Activated naive CD4-positive, alpha-beta T cell (primary cell): ENCODE data around the gene PSMB5.
A peak's percentile ranks its signal among the peaks of the same experiment; 100 is the strongest.

Source experiments
- DNase-seq, 4 experiments: peaks; one replicate each; lab custom pipeline; 2025; lab: John Stamatoyannopoulos, UW

PSMB5 gene

DNA sequence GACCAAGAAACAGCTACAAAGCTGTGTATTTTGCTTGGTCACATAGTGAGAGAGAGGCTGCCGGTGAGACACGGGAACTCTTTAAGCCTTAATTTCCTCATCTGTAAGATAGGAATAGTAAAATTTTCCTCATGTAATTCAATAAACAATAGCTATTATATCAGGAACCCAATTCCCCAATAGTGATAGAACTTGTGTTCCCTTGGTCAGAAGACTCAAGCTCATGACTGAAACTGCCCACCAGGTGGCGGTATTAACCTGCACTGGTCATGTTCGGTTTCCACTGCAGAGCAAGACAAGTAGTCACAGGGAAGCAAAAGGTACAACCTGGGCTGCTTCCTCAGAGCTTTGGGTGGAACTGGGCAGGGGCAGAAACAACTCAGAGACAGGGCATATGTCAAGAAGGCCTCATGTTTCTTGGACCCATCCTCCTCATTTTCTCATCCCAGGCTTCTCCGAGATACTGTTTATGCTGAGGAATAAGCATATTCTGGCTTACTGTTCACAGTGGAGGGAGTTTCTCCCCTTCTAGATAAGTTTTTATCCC is 48.1 kb downstream of the PSMB5 start:
- DNase-seq, result peak; percentile 73 to 83 (median 82)

DNA sequence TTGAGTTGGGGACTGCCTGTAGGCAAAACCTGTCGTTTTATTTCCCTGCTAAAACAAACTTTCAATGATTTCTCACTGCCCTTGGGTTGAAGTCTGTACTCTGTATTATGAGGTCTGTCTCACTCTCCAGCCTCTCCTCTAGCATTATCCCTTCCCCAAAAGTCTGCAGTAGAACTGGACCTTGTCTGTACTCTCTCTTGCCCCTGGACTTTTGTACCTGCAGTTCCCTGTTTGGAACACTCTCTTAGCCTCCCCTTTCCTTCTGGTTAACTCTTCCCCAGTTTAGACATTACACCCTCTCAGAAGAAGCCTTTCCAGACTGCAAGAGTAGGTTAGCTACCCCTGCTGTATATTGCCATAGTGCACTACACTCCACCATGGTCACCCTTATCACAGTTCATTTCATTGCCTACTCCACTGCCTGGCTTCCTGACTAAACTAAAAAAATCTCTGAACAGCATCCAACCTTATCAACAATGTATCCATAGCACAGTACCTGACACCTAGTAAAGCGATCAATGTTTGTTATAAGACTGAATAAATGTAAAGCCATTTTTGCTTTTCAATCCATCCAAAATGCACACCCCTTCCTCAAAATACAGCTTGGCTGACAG is 48.7 kb downstream of the PSMB5 start:
- no peak for DNase-seq

DNA sequence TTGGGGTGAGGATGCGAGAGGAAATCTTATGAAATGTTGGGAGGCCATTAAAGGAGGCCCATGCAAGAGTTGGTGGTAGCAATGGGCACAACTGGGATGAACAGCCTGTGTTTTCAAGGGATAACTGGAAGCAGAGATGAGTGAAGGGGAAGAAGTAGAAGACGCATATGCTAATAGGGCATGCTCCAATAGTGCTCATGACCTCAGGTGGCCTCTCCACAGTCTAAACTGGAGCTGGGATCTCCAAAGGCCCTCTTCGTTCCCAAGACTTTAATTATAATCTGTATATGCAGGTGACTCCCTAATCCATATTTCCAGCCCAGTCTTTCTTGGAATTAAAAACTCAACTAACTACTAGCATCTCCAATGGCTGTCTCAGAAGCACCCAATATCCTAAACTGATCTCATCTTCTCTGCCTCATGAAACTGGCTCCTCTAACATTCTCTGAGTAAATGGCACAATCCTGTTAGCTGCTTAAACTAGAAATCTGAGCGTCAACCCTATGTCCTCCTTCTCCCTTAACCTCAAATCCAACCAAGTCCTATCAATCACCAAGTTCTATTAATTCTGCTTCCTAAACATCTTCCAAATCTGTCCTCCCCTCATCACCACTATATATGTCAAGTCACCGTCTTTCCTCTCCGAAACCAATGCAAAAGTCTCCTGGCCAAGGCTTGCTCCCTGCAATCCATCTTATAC is 49.6 kb downstream of the PSMB5 start:
- no peak for DNase-seq

GRCh38 chr14:22982477-22983245 is 52.0 kb downstream of the PSMB5 start, which contains the start of gene AJUBA:
TSS of gene AJUBA (minus strand) at chr14:22982551. CDS start at chr14:22982266, 285 bp downstream.
- peak in 3 of 4 experiments; percentile 28 to 62 (median 43) for DNase-seq

GRCh38 chr14:22981876-22982476 is 52.7 kb downstream of the PSMB5 start:
- no peak for DNase-seq

GRCh38 chr14:22981090-22981875 is 53.4 kb downstream of the PSMB5 start:
- DNase-seq, result no peak

DNA sequence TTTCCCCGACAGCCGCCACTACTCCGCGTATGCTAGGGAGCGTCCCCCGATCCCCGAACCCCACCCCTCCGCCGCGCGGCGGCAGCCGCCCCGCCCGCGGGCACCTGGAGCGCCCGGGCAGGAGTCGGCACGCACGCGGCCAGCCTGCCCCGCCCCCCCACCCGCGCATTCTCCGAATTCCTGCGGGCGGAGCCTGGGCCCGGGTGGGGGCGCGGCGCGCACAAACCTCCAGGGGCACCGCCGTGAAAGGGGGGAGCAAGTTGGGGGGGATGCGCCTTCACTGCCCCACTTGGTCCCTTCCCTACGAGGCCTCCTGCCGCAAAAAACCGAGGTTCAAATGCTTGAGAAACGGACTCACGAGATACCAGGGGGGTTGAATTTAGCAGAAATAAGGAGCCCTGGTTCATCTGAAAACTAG is 54.0 kb downstream of the PSMB5 start:
- peak in 1 of 4 experiments; percentile 21 for DNase-seq

GRCh38 chr14:22979748-22980392 is 54.8 kb downstream of the PSMB5 start:
- no peak for DNase-seq

GRCh38 chr14:22978981-22979671 is 55.6 kb downstream of the PSMB5 start:
- DNase-seq, result no peak

DNA sequence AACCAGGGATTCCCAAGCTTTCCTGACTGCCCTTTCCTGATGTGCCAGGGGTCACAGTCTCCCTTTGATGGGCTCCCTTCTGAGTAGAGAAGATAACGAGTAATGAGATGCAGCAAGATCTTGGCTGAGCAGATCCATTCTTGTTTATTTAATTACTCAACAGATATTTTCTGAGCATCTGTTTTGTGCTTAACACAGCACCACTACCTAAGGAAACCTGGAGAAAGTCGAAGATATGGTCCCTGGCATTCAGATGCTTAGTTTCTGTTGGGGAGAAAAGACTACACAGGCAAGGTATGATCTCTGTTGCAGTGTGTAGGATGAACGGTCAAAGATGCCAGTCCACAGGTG is 56.2 kb downstream of the PSMB5 start:
- DNase-seq, result no peak

GRCh38 chr14:22977684-22978486 is 56.8 kb downstream of the PSMB5 start:
- DNase-seq, result no peak

GRCh38 chr14:22977434-22977683 is 57.3 kb downstream of the PSMB5 start:
- DNase-seq, result no peak

- no peak for DNase-seq
Observed at GRCh38 chr14:22976620-22977433, 57.9 kb downstream of the PSMB5 start.
